BLaER1 (cell line): ENCODE data around the gene PDLIM3.

ENCODE experiments used
- H3K27ac ChIP-seq: shearing (Covaris generic); formaldehyde crosslinking; 2 replicates; pipeline ENCODE4 v1.8.1; 2022
- H3K27me3 ChIP-seq: shearing (Covaris generic); formaldehyde crosslinking; 2 replicates; pipeline ENCODE4 v1.8.1; 2022
- H3K36me3 ChIP-seq: shearing (Covaris generic); formaldehyde crosslinking; 2 replicates; pipeline ENCODE4 v1.8.1; 2022
- H3K4me1 ChIP-seq: shearing (Covaris generic); formaldehyde crosslinking; 2 replicates; pipeline ENCODE4 v1.8.1; 2022
- H3K4me2 ChIP-seq: shearing (Covaris generic); formaldehyde crosslinking; 2 replicates; pipeline ENCODE4 v1.8.1; 2022
- H3K4me3 ChIP-seq: shearing (Covaris generic); formaldehyde crosslinking; 2 replicates; pipeline ENCODE4 v1.8.1; 2022
- H3K9ac ChIP-seq: shearing (Covaris generic); formaldehyde crosslinking; 2 replicates; pipeline ENCODE4 v1.8.1; 2022
- H3K9me3 ChIP-seq: shearing (Covaris generic); formaldehyde crosslinking; 2 replicates; pipeline ENCODE4 v1.8.1; 2022
- H4K20me1 ChIP-seq: shearing (Covaris generic); formaldehyde crosslinking; 2 replicates; pipeline ENCODE4 v1.8.1; 2022
- Cebpa-rat ChIP-seq: shearing (Covaris generic); IDR thresholded peaks from 2 replicates; pipeline ENCODE4 v1.8.1; 2022

The PDLIM3 gene

GRCh38 chr4:185508181-185508580, 27.1 kb downstream of the PDLIM3 start:
- Histone ChIP-seq H3K4me3 (no peak overlapping the region), H3K9ac (no peak overlapping the region), H4K20me1 (peaks cover 6% of the 10 kb centered on the region), H3K4me1 (peaks cover 27% of the 10 kb centered on the region), H3K9me3 (no peaks in the 10 kb centered on the region), H3K27ac (no peak overlapping the region), H3K4me2 (no peak overlapping the region), H3K27me3 (peaks cover 8% of the 10 kb centered on the region; the same call in 1 of the 2 replicates), H3K36me3 (no peaks in the 10 kb centered on the region)
- TF ChIP-seq Cebpa-rat, result no peak

GRCh38 chr4:185506422-185506821, 28.9 kb downstream of the PDLIM3 start:
- H3K4me2 ChIP-seq, result no peak overlapping the region
- no peak for TF ChIP-seq Cebpa-rat
- peaks cover 11% of the 10 kb centered on the region for H3K9me3 ChIP-seq
- H3K36me3 ChIP-seq, result no peaks in the 10 kb centered on the region
- no peak overlapping the region for H3K27ac ChIP-seq
- H4K20me1 ChIP-seq, result no peaks in the 10 kb centered on the region
- H3K4me3 ChIP-seq, result no peak overlapping the region
- peaks cover 9% of the 10 kb centered on the region for H3K4me1 ChIP-seq
- no peaks in the 10 kb centered on the region for H3K27me3 ChIP-seq
- no peak overlapping the region for H3K9ac ChIP-seq

GRCh38 chr4:185504098-185505047, 30.9 kb downstream of the PDLIM3 start:
- H3K36me3 ChIP-seq, result no peaks in the 10 kb centered on the region
- H3K27me3 ChIP-seq, result no peaks in the 10 kb centered on the region
- no peaks in the 10 kb centered on the region for H4K20me1 ChIP-seq
- H3K9me3 ChIP-seq, result peaks cover 30% of the 10 kb centered on the region
- no peak for TF ChIP-seq Cebpa-rat
- H3K9ac ChIP-seq, result no peak overlapping the region
- H3K27ac ChIP-seq, result no peak overlapping the region
- H3K4me3 ChIP-seq, result no peak overlapping the region
- no peaks in the 10 kb centered on the region for H3K4me1 ChIP-seq
- no peak overlapping the region for H3K4me2 ChIP-seq

GRCh38 chr4:185502386-185502785, 32.9 kb downstream of the PDLIM3 start:
- Histone ChIP-seq H3K9ac (no peak overlapping the region), H3K4me1 (no peaks in the 10 kb centered on the region), H3K27ac (no peak overlapping the region), H3K27me3 (no peaks in the 10 kb centered on the region), H3K9me3 (peaks cover 30% of the 10 kb centered on the region), H3K4me3 (no peak overlapping the region), H3K36me3 (no peaks in the 10 kb centered on the region), H3K4me2 (no peak overlapping the region), H4K20me1 (no peaks in the 10 kb centered on the region)
- no peak for TF ChIP-seq Cebpa-rat

- H3K4me3 ChIP-seq, result no peak overlapping the region
- no peak overlapping the region for H3K4me2 ChIP-seq
- H4K20me1 ChIP-seq, result no peaks in the 10 kb centered on the region
- H3K27ac ChIP-seq, result no peak overlapping the region
- H3K9me3 ChIP-seq, result peaks cover 30% of the 10 kb centered on the region
- no peaks in the 10 kb centered on the region for H3K27me3 ChIP-seq
- no peaks in the 10 kb centered on the region for H3K36me3 ChIP-seq
- no peaks in the 10 kb centered on the region for H3K4me1 ChIP-seq
- no peak overlapping the region for H3K9ac ChIP-seq
- no peak for TF ChIP-seq Cebpa-rat
Measured at GRCh38 chr4:185500576-185500975, 34.7 kb downstream of the PDLIM3 start.

- Histone ChIP-seq H3K27ac (no peak overlapping the region), H3K4me3 (no peak overlapping the region), H4K20me1 (no peaks in the 10 kb centered on the region), H3K4me2 (no peak overlapping the region), H3K4me1 (no peaks in the 10 kb centered on the region), H3K27me3 (no peaks in the 10 kb centered on the region), H3K36me3 (no peaks in the 10 kb centered on the region), H3K9me3 (peaks cover 30% of the 10 kb centered on the region), H3K9ac (no peak overlapping the region)
- no peak for TF ChIP-seq Cebpa-rat
Measured at GRCh38 chr4:185500035-185500434, 35.3 kb downstream of the PDLIM3 start.

GRCh38 chr4:185488650-185489049, 46.7 kb downstream of the PDLIM3 start:
- no peaks in the 10 kb centered on the region for H3K27me3 ChIP-seq
- no peak for TF ChIP-seq Cebpa-rat
- peaks cover 37% of the 10 kb centered on the region for H3K9me3 ChIP-seq
- no peak overlapping the region for H3K27ac ChIP-seq
- H3K4me1 ChIP-seq, result no peaks in the 10 kb centered on the region
- H3K4me2 ChIP-seq, result no peak overlapping the region
- no peaks in the 10 kb centered on the region for H3K36me3 ChIP-seq
- H3K9ac ChIP-seq, result no peak overlapping the region
- no peaks in the 10 kb centered on the region for H4K20me1 ChIP-seq
- H3K4me3 ChIP-seq, result no peak overlapping the region

- Histone ChIP-seq H3K27me3 (no peaks in the 10 kb centered on the region), H3K4me2 (no peak overlapping the region), H3K9ac (no peak overlapping the region), H3K36me3 (no peaks in the 10 kb centered on the region), H4K20me1 (no peaks in the 10 kb centered on the region), H3K4me3 (no peak overlapping the region), H3K9me3 (no peaks in the 10 kb centered on the region), H3K27ac (no peak overlapping the region), H3K4me1 (0 out of 2 replicates have a peak, but pooled peaks cover 3% of the 10 kb centered on the region)
- no peak for TF ChIP-seq Cebpa-rat
Measured at GRCh38 chr4:185481401-185481800, 53.9 kb downstream of the PDLIM3 start.

- H3K27ac ChIP-seq, result no peak overlapping the region
- no peaks in the 10 kb centered on the region for H3K27me3 ChIP-seq
- H3K4me3 ChIP-seq, result no peak overlapping the region
- 0 out of 2 replicates have a peak, but pooled peaks cover 3% of the 10 kb centered on the region for H3K4me1 ChIP-seq
- H3K36me3 ChIP-seq, result no peaks in the 10 kb centered on the region
- H3K9me3 ChIP-seq, result no peaks in the 10 kb centered on the region
- H4K20me1 ChIP-seq, result no peaks in the 10 kb centered on the region
- TF ChIP-seq Cebpa-rat, result no peak
- no peak overlapping the region for H3K9ac ChIP-seq
- H3K4me2 ChIP-seq, result no peak overlapping the region
Measured at GRCh38 chr4:185480016-185480732, 55.1 kb downstream of the PDLIM3 start.

- Histone ChIP-seq H3K4me1 (0 out of 2 replicates have a peak, but pooled peaks cover 3% of the 10 kb centered on the region), H3K27me3 (no peaks in the 10 kb centered on the region), H3K27ac (no peak overlapping the region), H3K4me2 (no peak overlapping the region), H3K4me3 (no peak overlapping the region), H4K20me1 (no peaks in the 10 kb centered on the region), H3K36me3 (no peaks in the 10 kb centered on the region), H3K9me3 (no peaks in the 10 kb centered on the region), H3K9ac (no peak overlapping the region)
- TF ChIP-seq Cebpa-rat, result no peak
Measured at GRCh38 chr4:185479507-185479971, 55.8 kb downstream of the PDLIM3 start.
